ENCODE measurements around the gene MITD1.

- TF ChIP-seq POLR2A (IDR thresholded peaks at IDR 0.05; ENCODE audit: low read depth, low read length) (no peak), POU2F2 (IDR thresholded peaks at IDR 0.05; ENCODE audit: low read depth, low read length) (no peak), POLR2AphosphoS5 (IDR thresholded peaks at IDR 0.05; ENCODE audit: low read depth, low read length) (no peak)
Observed at GRCh38 chr2:99184811-99185210, 4.0 kb upstream of the MITD1 start.

Data from GM12891 (cell line).